LoVo (cell line): Measurements from ENCODE around the gene MAOA.
"Not testable (repeated sequence)": the region's sequence is repeated elsewhere in the genome, so short reads cannot be mapped to it uniquely, and the experiment has no call there.

Source experiments
- DNase-seq: peaks from one replicate; pipeline ENCODE4 v3.0.0-alpha.2; 2016; ENCODE audit warnings: low spot score

Gene MAOA

GRCh38 chrX:43656005-43656494 lies at the start of gene MAOA:
MAOA (plus strand) TSS chrX:43656299; CDS start chrX:43656342, 43 bp downstream.
- peak; percentile 36 for DNase-seq

GRCh38 chrX:43612400-43612799 lies 43.7 kb upstream of the MAOA start:
- DNase-seq: no peak

GRCh38 chrX:43615660-43616059 lies 40.4 kb upstream of the MAOA start:
- no peak for DNase-seq

GRCh38 chrX:43618366-43619205 lies 37.5 kb upstream of the MAOA start:
- no peak for DNase-seq

- DNase-seq: not testable (repeated sequence)
These were observed 36.2 kb upstream of the MAOA start for GRCh38 chrX:43619861-43620260.

GRCh38 chrX:43627147-43627546 lies 29.0 kb upstream of the MAOA start:
- no peak for DNase-seq

GRCh38 chrX:43627669-43628068 lies 28.4 kb upstream of the MAOA start:
- no peak for DNase-seq

- DNase-seq: no peak
These were observed 26.9 kb upstream of the MAOA start for GRCh38 chrX:43629229-43629628.

GRCh38 chrX:43631841-43632240 lies 24.3 kb upstream of the MAOA start:
- DNase-seq: no peak

GRCh38 chrX:43633081-43633480 lies 23.0 kb upstream of the MAOA start:
- DNase-seq: no peak

GRCh38 chrX:43633757-43634156 lies 22.3 kb upstream of the MAOA start:
- DNase-seq: no peak

- no peak for DNase-seq
These were observed 15.6 kb upstream of the MAOA start for GRCh38 chrX:43640482-43640881.

GRCh38 chrX:43641691-43642090 lies 14.4 kb upstream of the MAOA start:
- DNase-seq: no peak

- DNase-seq: no peak
These were observed 12.9 kb upstream of the MAOA start for GRCh38 chrX:43643201-43643600.

- no peak for DNase-seq
These were observed 12.4 kb upstream of the MAOA start for GRCh38 chrX:43643662-43644061.

- DNase-seq: no peak
These were observed 11.9 kb upstream of the MAOA start for GRCh38 chrX:43644124-43644701.

- DNase-seq: no peak
These were observed 9.3 kb upstream of the MAOA start for GRCh38 chrX:43646800-43647199.

GRCh38 chrX:43654431-43655150 lies 1.5 kb upstream of the MAOA start:
- DNase-seq: peak; percentile 84

- DNase-seq: no peak
These were observed 721 bp upstream of the MAOA start for GRCh38 chrX:43655151-43656004.

- no peak for DNase-seq
These were observed 1.6 kb downstream of the MAOA start for GRCh38 chrX:43657671-43658070.

GRCh38 chrX:43661521-43662240 lies 5.6 kb downstream of the MAOA start:
- DNase-seq: no peak
